ENCODE measurements around the gene PIP5K1C.
"Not testable (repeated sequence)": the region's sequence is repeated elsewhere in the genome, so short reads cannot be mapped to it uniquely, and the experiment has no call there.

Gene PIP5K1C

DNA sequence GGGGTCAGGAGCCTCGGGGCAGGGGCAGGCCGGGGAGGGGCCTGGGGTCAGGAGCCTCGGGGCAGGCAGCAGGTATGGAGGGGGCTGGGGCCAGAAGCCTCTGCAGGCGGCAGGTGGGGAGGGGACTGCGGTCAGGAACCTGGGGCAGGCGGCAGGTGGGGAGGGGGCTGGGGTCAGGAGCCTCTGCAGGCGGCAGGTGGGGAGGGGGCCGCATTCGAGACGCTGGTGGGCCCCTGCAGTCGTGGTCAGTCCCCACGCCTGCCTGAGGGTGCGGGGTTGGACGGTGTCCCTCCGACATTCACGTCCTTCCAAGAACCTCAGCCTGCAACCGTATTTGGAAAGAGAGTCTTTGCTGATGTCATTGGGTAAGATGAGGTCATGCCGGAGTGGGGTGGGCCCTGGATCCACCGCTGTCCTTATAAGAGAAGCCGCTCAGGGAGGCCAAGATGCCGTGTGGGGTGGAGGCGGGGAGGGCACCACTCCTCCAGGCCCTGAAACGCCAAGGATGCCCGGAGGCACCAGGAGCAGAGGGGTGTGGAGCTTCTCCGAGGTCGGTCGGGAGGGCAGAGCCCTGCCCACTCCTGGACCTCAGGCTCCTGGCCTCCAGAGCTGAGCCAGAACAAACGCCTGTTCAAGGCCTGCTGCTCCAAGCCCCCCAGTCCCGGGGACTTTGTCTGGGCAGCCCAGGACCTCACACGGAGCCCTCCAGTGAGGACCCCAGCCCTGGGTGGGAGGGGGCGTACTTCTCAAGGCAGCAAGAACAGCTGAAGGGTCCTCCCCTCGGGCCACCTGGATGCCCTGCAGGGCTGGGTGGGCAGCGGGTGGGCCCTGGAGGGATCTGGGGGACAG, 30.1 kb downstream of the PIP5K1C start:
- DNase-seq (ENCODE audit: low read depth): no peak
- H3K4me3 ChIP-seq (ENCODE audit: low read length): no peak overlapping the region
- TF ChIP-seq CTCF (conservative IDR thresholded peaks at IDR 0.05; ENCODE audit: low read depth, low read length): no peak

DNA sequence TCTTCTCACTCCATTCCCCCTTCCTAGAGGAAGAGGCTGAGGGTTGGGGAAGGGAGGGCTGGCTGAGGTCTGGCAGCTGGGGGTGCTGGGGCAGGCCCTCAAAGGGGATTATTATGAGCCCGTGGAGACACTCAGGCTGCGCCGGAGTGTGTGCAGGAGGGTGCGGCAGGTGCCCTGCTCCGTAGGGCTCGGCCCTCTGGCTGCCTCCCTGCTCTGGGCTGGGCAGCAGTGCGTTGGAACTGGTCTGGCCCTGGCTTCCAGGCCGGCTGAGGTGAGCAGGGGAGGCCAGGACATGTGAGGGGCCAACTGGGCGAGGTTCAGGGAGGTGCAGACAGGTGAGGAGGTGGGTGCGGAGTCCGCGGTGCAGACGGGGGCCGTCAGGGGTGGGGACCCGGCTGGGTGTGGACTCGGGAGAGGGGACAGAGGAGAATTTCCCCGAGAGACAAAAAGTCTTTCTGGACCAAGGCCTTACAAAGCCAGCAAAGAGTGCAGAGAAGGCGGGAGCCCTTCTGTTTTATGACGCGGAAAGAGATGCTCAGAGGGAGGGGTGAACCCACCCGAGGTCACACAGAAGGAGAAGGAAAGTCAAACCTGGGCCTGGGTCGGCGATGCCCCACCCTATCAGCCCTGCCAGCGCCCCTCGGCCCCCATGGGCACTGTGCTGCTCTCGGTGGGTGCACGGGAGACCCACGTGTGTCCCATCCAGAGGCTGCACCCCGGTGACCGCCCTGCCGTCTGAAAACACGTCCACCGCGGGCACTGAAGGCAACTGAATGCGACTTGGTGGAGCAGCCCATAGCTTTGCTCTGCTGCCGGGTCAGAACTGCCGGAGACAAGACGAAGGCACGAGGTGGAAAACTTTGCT, 31.0 kb downstream of the PIP5K1C start:
- no peak for TF ChIP-seq CTCF (conservative IDR thresholded peaks at IDR 0.05; ENCODE audit: low read depth, low read length)
- H3K4me3 ChIP-seq (ENCODE audit: low read length): no peak overlapping the region
- DNase-seq (ENCODE audit: low read depth): no peak

- no peak for DNase-seq (ENCODE audit: low read depth)
- no peak for TF ChIP-seq CTCF (conservative IDR thresholded peaks at IDR 0.05; ENCODE audit: low read depth, low read length)
- H3K4me3 ChIP-seq (ENCODE audit: low read length): no peak overlapping the region
These were observed 31.8 kb downstream of the PIP5K1C start for GRCh38 chr19:3668331-3669081.

GRCh38 chr19:3667766-3668165, 32.5 kb downstream of the PIP5K1C start:
- TF ChIP-seq CTCF (conservative IDR thresholded peaks at IDR 0.05; ENCODE audit: low read depth, low read length): no peak
- no peak overlapping the region for H3K4me3 ChIP-seq (ENCODE audit: low read length)
- DNase-seq (ENCODE audit: low read depth): no peak

DNA sequence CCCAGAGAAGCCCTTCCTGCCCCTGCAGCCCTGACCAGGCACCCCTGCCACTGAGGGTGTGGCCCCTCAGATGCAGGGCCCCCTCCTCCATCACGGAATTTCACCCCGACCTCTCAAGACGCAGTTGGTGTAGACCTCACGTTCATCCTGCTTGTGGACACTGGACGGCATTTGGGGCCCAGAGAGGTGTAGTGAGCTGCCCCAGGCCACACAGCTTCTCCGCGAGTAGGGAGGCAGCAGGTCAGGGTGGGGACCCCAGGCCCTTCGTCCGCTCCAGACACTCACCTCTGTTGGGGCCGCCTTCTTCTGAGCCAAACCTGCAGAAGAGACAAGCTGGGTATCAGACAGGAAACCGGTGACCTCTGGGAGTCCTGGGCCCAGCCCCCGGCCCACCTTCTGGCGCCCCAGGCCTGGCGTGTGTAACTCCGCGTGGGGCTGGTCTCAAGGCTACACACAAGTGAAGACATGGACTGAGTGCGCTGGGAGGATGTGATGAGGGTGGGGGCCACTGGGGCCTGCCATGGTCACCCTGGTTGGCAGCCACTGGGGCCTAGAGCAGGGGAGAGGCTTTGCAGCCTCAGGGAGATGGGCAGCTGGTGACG, 33.1 kb downstream of the PIP5K1C start:
- no peak for DNase-seq (ENCODE audit: low read depth)
- TF ChIP-seq CTCF (conservative IDR thresholded peaks at IDR 0.05; ENCODE audit: low read depth, low read length): no peak
- H3K4me3 ChIP-seq (ENCODE audit: low read length): no peak overlapping the region

DNA sequence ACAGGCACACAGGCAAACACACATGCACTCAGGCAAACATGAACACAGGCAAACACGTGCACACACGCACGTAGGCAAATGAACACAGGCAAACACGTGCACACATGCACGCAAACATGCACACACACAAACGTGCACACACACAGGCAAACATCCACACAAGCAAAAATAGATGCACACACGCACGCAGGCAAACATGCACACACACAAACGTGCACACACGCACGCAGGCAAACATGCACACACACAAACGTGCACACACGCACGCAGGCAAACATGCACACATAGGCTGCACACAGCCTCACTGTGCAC, 33.8 kb downstream of the PIP5K1C start:
- DNase-seq (ENCODE audit: low read depth): not testable (repeated sequence)

More for the DNA sequence above, 33.8 kb downstream of the PIP5K1C start:
- H3K4me3 ChIP-seq (ENCODE audit: low read length): not testable (repeated sequence)

All from retinal pigment epithelial cell (primary cell).